Kasumi-1 (cell line): Measurements from ENCODE around the gene TCIRG1.

Experiments used
- DNase-seq, 2 experiments: peaks; one replicate each; lab custom pipeline; 2025; lab: John Stamatoyannopoulos, UW

The TCIRG1 gene

GRCh38 chr11:68016904-68017817, 21.7 kb upstream of the TCIRG1 start:
- DNase-seq, result no peak

- DNase-seq, result no peak
These were observed 20.7 kb upstream of the TCIRG1 start for GRCh38 chr11:68017980-68018729.

- DNase-seq, result no peak
These were observed 20.1 kb upstream of the TCIRG1 start for GRCh38 chr11:68018730-68019190.

GRCh38 chr11:68019486-68019885, 19.3 kb upstream of the TCIRG1 start:
- no peak for DNase-seq

- no peak for DNase-seq
These were observed 18.2 kb upstream of the TCIRG1 start for GRCh38 chr11:68020575-68020974.

- DNase-seq, result no peak
These were observed 17.5 kb upstream of the TCIRG1 start for GRCh38 chr11:68021167-68021787.

GRCh38 chr11:68022531-68022930, 16.3 kb upstream of the TCIRG1 start:
- DNase-seq, result no peak

GRCh38 chr11:68024508-68024907, 14.3 kb upstream of the TCIRG1 start:
- no peak for DNase-seq

GRCh38 chr11:68025047-68025446, 13.8 kb upstream of the TCIRG1 start:
- DNase-seq, result peak in 1 of 2 experiments; percentile 10

- DNase-seq, result no peak
These were observed 12.3 kb upstream of the TCIRG1 start for GRCh38 chr11:68026391-68027105.

GRCh38 chr11:68027667-68028066, 11.2 kb upstream of the TCIRG1 start:
- DNase-seq, result no peak

GRCh38 chr11:68028802-68029545, 9.9 kb upstream of the TCIRG1 start:
- no peak for DNase-seq

GRCh38 chr11:68030318-68031143, 8.3 kb upstream of the TCIRG1 start, which contains the start of gene NDUFS8:
TSS of gene NDUFS8 (plus strand) at chr11:68030681. CDS start at chr11:68032152, 1,471 bp downstream.
- peak; percentile 99 for DNase-seq

GRCh38 chr11:68031144-68031464, 7.7 kb upstream of the TCIRG1 start:
- DNase-seq, result no peak

GRCh38 chr11:68032003-68032402, 6.8 kb upstream of the TCIRG1 start:
- DNase-seq, result no peak

- DNase-seq, result no peak
These were observed 5.7 kb upstream of the TCIRG1 start for GRCh38 chr11:68032997-68033707.

- no peak for DNase-seq
These were observed 5.1 kb upstream of the TCIRG1 start for GRCh38 chr11:68033708-68034045.

GRCh38 chr11:68035266-68035876, 3.5 kb upstream of the TCIRG1 start:
- DNase-seq, result no peak

GRCh38 chr11:68036141-68036716, 2.6 kb upstream of the TCIRG1 start:
- peak; percentile 35 to 36 for DNase-seq
